Stimulated activated CD8-positive, alpha-beta memory T cell treated with anti-CD3 and anti-CD28 coated beads, Interleukin-7, amount 100 ng/mL, for 4 hours (primary cell): ENCODE measurements around the gene NPRL2.

Experiments used
- DNase-seq, 2 donors: peaks; one replicate each; pipeline ENCODE4 v3.0.0-alpha.2; 2020; ENCODE audit warnings: low read depth in 2 of 2

Gene NPRL2

GRCh38 chr3:50350527-50351322, at the start of gene NPRL2, which contains the start of gene CYB561D2:
Gene NPRL2 (minus strand): TSS chr3:50350775. CDS start chr3:50350652, 123 bp downstream.
Gene CYB561D2 (plus strand): TSS chr3:50350862. CDS start chr3:50351434, 572 bp downstream.
- peak; percentile 99 for DNase-seq

- no peak for DNase-seq
Measured at GRCh38 chr3:50396502-50396901, 45.9 kb upstream of the NPRL2 start.

DNA sequence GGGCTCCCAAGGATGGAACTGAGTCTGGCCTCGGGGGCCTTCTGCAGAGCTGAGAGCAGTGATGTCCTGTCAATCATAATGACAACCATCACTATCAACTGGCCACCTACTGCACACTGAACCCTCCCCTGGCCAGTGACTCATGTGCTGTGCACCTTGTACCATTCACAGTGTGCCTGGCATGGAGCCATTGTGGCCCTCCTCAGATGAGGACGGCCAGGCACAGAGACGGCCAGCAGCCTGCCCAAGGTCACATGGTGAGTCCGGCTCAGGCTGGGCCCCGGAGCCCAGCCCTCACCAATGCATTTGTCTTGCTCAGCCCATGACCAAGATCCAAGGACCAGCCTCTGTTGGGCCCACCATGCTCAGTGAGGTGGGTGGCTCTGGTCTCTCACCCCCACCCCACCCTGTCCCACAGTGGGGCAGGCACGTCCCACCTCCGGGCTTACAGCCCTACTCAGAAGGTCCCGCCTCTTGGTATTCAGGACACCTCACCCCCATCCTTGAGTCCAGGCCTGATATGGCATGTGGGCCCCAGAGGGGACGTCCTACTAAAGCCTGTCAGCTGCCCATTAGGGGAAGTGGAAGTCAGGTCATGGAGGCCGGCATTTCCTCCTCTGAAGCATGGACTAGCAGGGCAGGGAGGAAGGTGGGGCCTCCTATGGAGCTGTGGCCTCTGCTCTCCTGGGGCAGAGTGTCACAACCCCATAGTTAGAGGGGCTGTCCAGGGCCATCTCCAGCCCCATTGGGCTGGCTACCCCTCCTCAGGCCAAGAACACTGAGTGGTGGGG, 44.7 kb upstream of the NPRL2 start:
- no peak for DNase-seq

DNA sequence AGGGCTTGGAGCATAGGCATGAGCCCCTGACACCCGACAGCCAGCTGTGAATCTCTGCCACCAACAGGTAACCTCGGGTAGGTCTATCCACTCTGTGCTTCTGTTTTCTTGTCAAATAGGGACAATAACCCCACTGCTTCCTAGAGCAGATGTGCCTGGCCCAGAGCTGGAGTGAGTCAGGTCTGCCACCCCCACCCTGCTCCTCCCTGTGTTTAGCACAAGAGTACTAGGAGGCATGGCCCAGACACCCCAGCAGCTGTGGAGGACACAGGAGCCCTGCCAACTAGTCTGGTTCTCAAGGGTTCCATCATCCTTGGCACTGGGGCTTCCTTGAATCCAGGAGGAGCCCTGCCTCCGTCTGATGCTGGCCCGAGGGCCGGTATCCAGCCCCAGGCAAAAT, 42.5 kb upstream of the NPRL2 start:
- DNase-seq: no peak

- no peak for DNase-seq
Measured at GRCh38 chr3:50392101-50392715, 41.6 kb upstream of the NPRL2 start.

DNA sequence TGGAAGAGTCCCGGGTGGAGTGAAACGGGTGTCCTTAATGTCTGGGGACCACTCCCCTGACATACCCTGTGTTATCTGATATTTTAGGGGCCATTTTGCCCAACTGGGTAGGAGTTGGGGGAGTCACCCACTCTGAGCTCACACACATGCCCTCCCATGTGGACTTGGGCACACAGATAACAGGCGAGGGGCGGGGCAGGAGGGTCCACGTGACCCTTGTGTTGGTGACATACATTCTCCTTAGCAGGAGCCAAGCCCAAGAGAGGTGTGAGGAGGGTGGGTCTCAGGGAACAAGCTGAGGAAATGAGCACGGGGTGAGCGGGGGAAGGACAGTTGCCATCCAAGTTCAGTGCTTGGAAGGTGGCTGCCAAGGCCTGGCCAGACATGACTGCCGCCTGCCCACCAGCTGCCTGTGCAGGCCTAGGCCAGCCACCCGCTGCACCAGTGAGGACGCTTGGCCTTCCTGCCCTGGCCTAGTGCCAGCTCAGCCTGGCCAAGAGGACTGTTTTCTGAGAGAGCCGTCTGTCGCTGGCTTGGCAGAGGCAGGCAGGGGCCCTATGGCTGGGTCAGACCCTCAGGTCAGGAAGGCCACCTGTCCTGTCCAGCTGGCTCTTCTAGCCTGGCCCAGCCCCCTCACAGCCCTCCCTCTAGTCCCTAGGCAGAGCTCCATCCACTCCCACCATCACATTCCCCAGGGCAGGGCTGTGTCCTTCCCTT, 40.1 kb upstream of the NPRL2 start:
- no peak for DNase-seq

DNA sequence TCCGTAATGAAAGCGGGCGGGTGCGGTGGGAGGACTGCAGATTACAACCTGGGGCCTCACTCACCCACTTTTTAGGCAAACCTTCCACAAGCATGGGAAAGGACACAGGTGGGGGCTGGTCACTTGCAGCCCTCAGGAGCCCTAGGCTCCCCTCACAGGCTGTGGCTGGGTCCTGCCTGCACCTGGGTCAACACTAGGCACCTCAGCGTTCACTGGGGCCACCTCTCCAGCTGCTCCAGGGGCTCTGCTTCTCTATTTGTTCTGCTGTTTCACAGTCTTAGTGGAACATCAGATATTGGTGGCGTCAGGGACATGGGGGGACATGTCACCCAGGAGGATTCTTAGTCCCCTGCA, 38.8 kb upstream of the NPRL2 start:
- DNase-seq: no peak

- no peak for DNase-seq
Measured at GRCh38 chr3:50388720-50389413, 38.3 kb upstream of the NPRL2 start.

- no peak for DNase-seq
Measured at GRCh38 chr3:50388016-50388719, 37.6 kb upstream of the NPRL2 start.

DNA sequence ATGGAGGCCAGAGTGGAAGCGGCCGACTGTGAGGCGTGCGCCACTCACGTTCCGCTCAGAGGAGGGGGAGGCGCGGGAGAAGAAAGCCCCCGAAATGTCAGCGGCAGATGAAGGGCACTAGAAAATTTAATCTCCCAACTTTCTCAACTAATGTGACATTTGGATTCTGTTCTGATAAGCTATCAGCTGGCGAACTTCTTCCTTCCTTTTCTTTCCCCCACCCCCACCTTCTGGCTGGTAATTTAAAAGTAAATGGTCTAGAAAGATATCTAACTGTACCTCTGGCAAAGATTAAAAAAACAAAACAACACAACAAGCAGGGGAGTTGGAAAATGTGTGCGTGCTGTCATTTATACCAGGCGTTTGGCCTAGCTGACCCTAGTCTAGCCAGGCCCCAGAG, 35.2 kb upstream of the NPRL2 start:
- DNase-seq: no peak

DNA sequence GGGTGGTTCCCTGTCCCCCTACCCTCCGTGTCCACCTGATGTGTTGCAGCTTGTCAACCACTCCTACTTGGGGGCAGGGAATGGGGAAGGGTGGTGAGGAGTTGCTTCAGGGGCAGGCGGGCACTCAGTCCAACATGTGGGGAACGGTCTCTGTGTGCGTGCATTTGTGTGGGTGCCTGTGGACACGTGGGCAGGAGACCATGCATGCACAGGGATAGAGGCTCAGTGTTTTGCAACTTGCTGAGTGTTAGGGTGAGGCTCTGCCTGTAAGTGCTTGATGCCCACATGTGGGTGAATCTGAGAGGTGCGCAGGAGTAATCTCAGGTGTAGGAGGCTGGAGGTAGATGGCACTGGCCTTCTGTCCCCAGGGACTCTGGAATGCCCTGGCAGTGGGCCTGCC, 33.2 kb upstream of the NPRL2 start:
- DNase-seq: no peak

DNA sequence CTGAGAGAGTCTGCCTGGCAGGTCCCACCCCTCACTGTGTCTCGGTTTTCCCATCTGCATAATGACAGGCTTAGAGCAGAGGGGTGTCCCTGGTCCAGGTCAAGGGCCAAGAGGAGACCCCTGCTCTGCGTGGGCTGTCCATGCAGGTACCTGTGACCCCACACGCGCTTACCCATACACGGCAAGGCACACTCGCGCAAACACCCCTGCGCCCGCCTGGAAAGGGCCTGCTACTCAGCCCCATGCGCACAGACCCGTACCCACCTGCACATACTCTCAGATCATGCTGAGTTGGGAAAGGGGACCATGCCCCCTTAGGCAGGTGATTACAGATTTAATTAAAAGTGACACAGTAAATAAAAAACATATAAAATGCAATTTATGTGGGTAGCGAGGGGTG, 32.1 kb upstream of the NPRL2 start:
- DNase-seq: no peak

DNA sequence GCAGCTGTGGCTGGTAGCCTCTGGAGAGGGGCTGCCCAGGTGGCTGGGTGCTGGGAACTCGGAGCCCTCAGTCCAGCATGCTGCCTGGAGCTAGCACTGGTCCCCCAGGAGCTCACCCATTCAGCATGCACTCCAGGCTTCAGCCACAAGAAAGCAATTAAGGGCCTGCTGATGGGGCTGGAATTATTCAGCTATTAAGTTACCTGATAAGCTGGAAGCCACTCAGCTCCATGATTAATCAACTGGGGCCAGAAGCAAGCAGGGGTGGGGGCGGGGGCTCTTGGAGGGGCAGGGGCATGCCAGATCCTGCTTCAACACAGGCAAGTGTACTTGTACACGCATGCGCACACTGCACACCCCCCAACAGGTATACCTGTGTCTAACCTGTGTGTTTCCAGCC, 30.8 kb upstream of the NPRL2 start:
- DNase-seq: no peak

- DNase-seq: no peak
Measured at GRCh38 chr3:50380405-50381085, 30.0 kb upstream of the NPRL2 start.

- DNase-seq: no peak
Measured at GRCh38 chr3:50378757-50379156, 28.2 kb upstream of the NPRL2 start.

- no peak for DNase-seq
Measured at GRCh38 chr3:50378024-50378423, 27.4 kb upstream of the NPRL2 start.

DNA sequence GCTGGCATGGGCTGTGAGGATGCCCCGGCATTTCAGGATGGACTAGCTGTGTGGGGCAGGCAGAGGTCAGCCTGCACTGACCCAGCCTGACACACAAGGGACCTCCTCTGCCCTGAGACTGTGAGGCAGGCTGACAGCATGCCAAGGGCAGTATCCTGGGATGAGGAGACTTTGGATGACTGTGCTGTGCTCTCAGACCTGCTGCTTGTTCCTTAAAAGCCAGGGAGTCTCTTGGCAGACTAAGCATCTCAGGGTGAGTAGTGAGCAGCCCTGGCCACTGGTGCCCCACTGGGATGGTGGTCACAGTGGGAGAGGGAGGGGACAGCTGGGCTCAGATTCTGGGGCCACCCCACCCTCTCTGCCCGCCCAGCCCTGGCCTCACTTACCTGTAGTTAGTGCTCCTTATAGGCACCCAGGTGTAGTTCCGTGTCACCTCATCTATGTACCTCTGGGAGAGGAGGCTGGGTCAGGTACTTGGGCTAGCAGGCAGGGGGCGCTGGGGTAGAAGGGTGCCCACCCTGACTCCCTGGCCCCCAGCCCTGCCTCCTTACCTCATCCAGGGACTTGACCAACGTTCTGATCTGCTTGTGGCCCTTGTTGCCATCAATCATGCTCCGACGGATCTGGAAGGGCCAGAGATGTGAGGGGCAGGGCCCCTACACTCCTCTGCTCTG, 24.8 kb upstream of the NPRL2 start:
- DNase-seq: no peak

DNA sequence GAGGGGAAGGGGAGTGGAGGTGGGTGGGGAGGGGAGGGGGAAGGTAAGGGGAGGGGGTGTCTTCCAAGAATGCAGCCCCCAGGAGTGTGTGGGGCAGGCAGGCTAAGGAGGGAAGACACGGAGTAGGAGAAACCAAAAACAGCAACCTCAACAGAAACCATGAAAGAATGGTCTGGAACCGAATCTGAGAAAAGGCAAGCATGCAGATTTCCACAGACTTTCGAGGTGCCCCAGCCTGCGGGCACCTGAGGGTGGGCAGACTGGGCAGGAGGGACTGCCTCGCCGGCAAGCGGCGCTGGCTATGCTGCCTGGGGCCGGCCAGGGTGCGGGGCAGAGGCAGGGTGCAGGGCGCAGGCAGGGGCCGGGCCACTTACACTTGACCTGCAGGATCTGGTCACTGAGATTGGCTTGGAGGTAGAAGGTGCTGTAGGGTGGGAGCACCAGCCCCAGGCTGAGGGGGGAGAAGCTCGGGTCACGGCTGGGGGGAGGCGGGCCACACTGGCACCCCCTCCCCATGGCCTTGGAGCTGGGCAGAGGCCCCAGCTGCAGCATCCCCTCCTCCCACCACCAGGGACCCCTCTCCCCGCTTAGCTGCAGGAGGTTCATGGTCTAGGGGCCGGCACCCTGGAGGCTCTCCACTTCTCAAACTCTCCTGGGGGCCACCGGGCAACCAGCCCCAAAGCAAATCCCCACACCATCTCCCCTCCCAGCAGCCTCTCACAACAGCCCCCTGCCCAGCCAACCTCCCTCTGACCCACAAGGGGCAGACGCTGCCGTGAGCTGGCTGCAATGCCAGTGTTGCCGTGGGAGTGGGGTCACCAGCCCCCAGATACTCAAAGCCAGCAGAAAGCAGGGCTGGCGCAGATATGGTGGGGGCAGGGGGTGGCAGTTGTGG, 24.0 kb upstream of the NPRL2 start:
- DNase-seq: no peak
